Measurements from ENCODE around the gene TENT4A. TPM values are rescaled to one million over a fixed set of nuclear protein-coding genes. Genes with fewer than 3 reads are reported as not detected.

TENT4A gene
- total and polyA plus RNA-seq, 4 donors: 4.1 to 37.0 (median 23.0) TPM

GRCh38 chr5:6711409-6712141, 1.7 kb upstream of the TENT4A start:
- Histone ChIP-seq H3K9me3 (ENCODE audit: control insufficient read depth, low read length) (no peaks in the 10 kb centered on the region), H3K4me1 (ENCODE audit: control insufficient read depth in 1 of 2, insufficient read depth in 2 of 2, low read length in 2 of 2) (no peaks in the 10 kb centered on the region), H3K27ac (ENCODE audit: low read depth in 1 of 2, low read length in 2 of 2) (peak overlapping the region; percentile 51 to 81), H3K36me3 (ENCODE audit: control insufficient read depth in 1 of 2, insufficient read depth in 2 of 2, low read length in 1 of 2) (no peaks in the 10 kb centered on the region), H3K4me3 (ENCODE audit: low read length in 2 of 2) (peak overlapping the region; percentile 56 to 62), H3K27me3 (ENCODE audit: control insufficient read depth in 1 of 2, insufficient read depth in 2 of 2, low read length in 1 of 2) (no peaks in the 10 kb centered on the region)
- intact Hi-C loops (cut with DNase I): loop anchor here (2.0 to 10.0 kb wide), 4 partner anchors 79 to 1287 kb away; partner anchors contain the start of genes NSUN2 (in 2 of the 2), SRD5A1 (in 2 of the 2), ICE1 (in 1 of the 2) and MED10 (in 1 of the 2)
- 29 to 31% methylated on average over 15 of the region's 15 CpGs for WGBS, 2 donors
- ATAC-seq (ENCODE audit: low FRiP score) (no peak), DNase-seq (no peak)

- 0% methylated on average over 36 of the region's 36 CpGs for WGBS, 2 donors
- Histone ChIP-seq H3K27me3 (ENCODE audit: control insufficient read depth in 1 of 2, insufficient read depth in 2 of 2, low read length in 1 of 2) (no peaks in the 10 kb centered on the region), H3K9me3 (ENCODE audit: control insufficient read depth, low read length) (no peaks in the 10 kb centered on the region), H3K36me3 (ENCODE audit: control insufficient read depth in 1 of 2, insufficient read depth in 2 of 2, low read length in 1 of 2) (no peaks in the 10 kb centered on the region), H3K4me1 (ENCODE audit: control insufficient read depth in 1 of 2, insufficient read depth in 2 of 2, low read length in 2 of 2) (peaks cover under 1 to 3% of the 10 kb centered on the region in 2 donors), H3K4me3 (ENCODE audit: low read length in 2 of 2) (peak overlapping the region; percentile 56 to 62), H3K27ac (ENCODE audit: low read depth in 1 of 2, low read length in 2 of 2) (peak overlapping the region; percentile 51 to 81)
- ATAC-seq (ENCODE audit: low FRiP score): peak; percentile 48
- intact Hi-C loops (cut with DNase I): loop anchor here (2.0 to 10.0 kb wide), 4 partner anchors 79 to 1287 kb away; partner anchors contain the start of genes NSUN2 (in 2 of the 2), SRD5A1 (in 2 of the 2), ICE1 (in 1 of the 2) and MED10 (in 1 of the 2)
- peak; percentile 70 to 86 for DNase-seq
Measured at GRCh38 chr5:6712142-6712576, 1.1 kb upstream of the TENT4A start.

DNA sequence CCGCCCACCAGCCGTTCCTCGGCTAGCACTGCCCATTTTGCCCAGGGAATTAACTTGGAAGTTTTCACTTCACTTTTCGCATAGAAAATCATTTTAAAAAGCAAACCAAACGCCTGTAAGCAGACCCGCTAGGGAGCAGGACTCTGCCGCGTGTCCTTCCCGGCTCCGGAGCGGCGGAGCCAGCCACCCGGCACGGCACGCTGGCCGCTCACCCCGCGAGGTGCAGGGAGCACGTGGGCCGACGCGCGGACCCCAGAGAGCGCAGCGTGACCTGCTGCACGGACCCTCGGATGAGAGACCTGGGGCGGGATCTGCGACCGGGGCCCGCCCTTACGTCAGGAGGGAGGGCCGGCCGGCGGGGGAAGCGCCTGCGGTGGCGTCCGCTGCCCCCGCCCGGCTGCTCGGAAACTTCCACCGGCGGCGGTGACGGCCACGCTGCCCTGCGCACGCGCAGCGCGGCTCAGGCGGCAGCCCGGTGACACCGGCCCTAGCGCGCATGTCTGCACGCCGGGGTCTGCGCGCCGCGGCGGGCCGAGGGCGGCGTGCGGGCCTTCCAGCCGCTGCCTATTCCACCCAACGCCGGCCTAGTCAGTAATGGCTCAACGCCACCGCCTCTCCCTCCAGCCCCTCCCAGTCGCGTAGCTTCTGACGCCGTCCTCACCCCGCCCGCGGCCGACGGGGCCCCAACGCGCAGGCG, 507 bp upstream of the TENT4A start:
- WGBS, 2 donors: 0% methylated on average over 77 to 85 of the region's 85 CpGs
- peak; percentile 95 for ATAC-seq (ENCODE audit: low FRiP score)
- intact Hi-C loops (cut with DNase I): loop anchor here (1.0 to 10.0 kb wide), 5 partner anchors 21 to 1288 kb away; partner anchors contain the start of genes NSUN2 (in 2 of the 2), SRD5A1 (in 2 of the 2), ICE1 (in 1 of the 2) and MED10 (in 1 of the 2)
- Histone ChIP-seq H3K36me3 (ENCODE audit: control insufficient read depth in 1 of 2, insufficient read depth in 2 of 2, low read length in 1 of 2) (no peaks in the 10 kb centered on the region), H3K4me1 (ENCODE audit: control insufficient read depth in 1 of 2, insufficient read depth in 2 of 2, low read length in 2 of 2) (peaks cover 4 to 7% of the 10 kb centered on the region in 2 donors), H3K4me3 (ENCODE audit: low read length in 2 of 2) (peak overlapping the region; percentile 56 to 62), H3K27me3 (ENCODE audit: control insufficient read depth in 1 of 2, insufficient read depth in 2 of 2, low read length in 1 of 2) (no peaks in the 10 kb centered on the region), H3K9me3 (ENCODE audit: control insufficient read depth, low read length) (no peaks in the 10 kb centered on the region), H3K27ac (ENCODE audit: low read depth in 1 of 2, low read length in 2 of 2) (peak overlapping the region; percentile 51 to 81)
- DNase-seq: peak; percentile 98 to 99

DNA sequence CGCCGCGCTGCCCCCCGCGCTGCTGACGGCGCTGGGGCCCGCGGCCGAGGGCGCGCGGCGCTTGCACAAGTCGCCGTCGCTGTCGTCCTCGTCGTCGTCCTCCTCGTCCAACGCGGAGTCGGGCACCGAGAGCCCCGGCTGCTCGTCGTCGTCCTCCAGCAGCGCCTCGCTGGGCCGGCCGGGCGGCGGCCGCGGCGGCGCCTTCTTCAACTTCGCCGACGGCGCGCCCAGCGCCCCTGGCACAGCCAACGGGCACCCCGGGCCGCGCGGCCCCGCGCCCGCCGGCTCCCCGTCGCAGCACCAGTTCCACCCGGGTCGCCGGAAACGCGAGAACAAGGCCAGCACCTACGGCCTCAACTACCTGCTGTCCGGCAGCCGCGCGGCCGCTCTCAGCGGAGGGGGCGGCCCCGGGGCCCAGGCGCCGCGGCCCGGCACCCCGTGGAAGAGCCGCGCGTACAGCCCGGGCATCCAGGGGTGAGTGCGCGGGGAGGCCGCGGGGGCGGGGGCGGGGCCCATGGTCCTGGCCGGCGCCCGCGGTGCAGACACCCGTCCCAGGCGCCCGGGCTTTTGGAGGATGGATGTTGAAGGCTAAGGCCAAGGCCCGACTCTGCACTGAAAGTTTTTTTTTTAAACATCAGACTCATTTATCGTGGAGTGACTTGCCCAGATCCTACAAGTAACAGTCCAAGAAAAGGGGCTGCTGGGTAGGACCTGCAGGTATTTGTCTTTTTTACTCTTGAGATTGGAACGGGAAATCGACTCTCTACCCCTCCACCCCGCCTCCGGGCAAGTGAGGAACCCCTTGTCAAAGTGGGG, 1.2 kb downstream of the TENT4A start:
- no peak for ATAC-seq (ENCODE audit: low FRiP score)
- Histone ChIP-seq H3K9me3 (ENCODE audit: control insufficient read depth, low read length) (no peaks in the 10 kb centered on the region), H3K4me3 (ENCODE audit: low read length in 2 of 2) (peak overlapping the region; percentile 97 to 98), H3K36me3 (ENCODE audit: control insufficient read depth in 1 of 2, insufficient read depth in 2 of 2, low read length in 1 of 2) (no peaks in the 10 kb centered on the region), H3K27me3 (ENCODE audit: control insufficient read depth in 1 of 2, insufficient read depth in 2 of 2, low read length in 1 of 2) (no peaks in the 10 kb centered on the region), H3K27ac (ENCODE audit: low read depth in 1 of 2, low read length in 2 of 2) (peak overlapping the region; percentile 70 to 82), H3K4me1 (ENCODE audit: control insufficient read depth in 1 of 2, insufficient read depth in 2 of 2, low read length in 2 of 2) (peaks cover 7% of the 10 kb centered on the region in 2 donors)
- no peak for DNase-seq
- whole genome bisulfite sequencing, 2 donors: 0% methylated on average over 63 to 99 of the region's 99 CpGs
- intact Hi-C loops (cut with DNase I): loop anchor here in 1 of 2 donors (10.0 kb wide), 3 partner anchors 260 to 1290 kb away; partner anchors contain the start of genes ICE1 and MED10

- intact Hi-C loops (cut with DNase I): loop anchor here in 1 of 2 donors (10.0 kb wide), 3 partner anchors 260 to 1290 kb away; partner anchors contain the start of genes ICE1 and MED10
- no peak for DNase-seq
- Histone ChIP-seq H3K27me3 (ENCODE audit: control insufficient read depth in 1 of 2, insufficient read depth in 2 of 2, low read length in 1 of 2) (no peaks in the 10 kb centered on the region), H3K9me3 (ENCODE audit: control insufficient read depth, low read length) (no peaks in the 10 kb centered on the region), H3K36me3 (ENCODE audit: control insufficient read depth in 1 of 2, insufficient read depth in 2 of 2, low read length in 1 of 2) (no peaks in the 10 kb centered on the region), H3K27ac (ENCODE audit: low read depth in 1 of 2, low read length in 2 of 2) (no peak overlapping the region), H3K4me1 (ENCODE audit: control insufficient read depth in 1 of 2, insufficient read depth in 2 of 2, low read length in 2 of 2) (peaks cover 7% of the 10 kb centered on the region in 2 donors), H3K4me3 (ENCODE audit: low read length in 2 of 2) (peak overlapping the region in 1 of 2 donors; percentile 98)
- no peak for ATAC-seq (ENCODE audit: low FRiP score)
- WGBS, 2 donors: 32 to 35% methylated on average over 6 of the region's 6 CpGs
Measured at GRCh38 chr5:6715271-6715670, 2.0 kb downstream of the TENT4A start.

GRCh38 chr5:6715758-6716628, 2.8 kb downstream of the TENT4A start:
- Histone ChIP-seq H3K27me3 (ENCODE audit: control insufficient read depth in 1 of 2, insufficient read depth in 2 of 2, low read length in 1 of 2) (no peaks in the 10 kb centered on the region), H3K9me3 (ENCODE audit: control insufficient read depth, low read length) (no peaks in the 10 kb centered on the region), H3K36me3 (ENCODE audit: control insufficient read depth in 1 of 2, insufficient read depth in 2 of 2, low read length in 1 of 2) (no peaks in the 10 kb centered on the region), H3K4me1 (ENCODE audit: control insufficient read depth in 1 of 2, insufficient read depth in 2 of 2, low read length in 2 of 2) (peaks cover 7% of the 10 kb centered on the region in 2 donors), H3K4me3 (ENCODE audit: low read length in 2 of 2) (peak overlapping the region; percentile 24 to 27), H3K27ac (ENCODE audit: low read depth in 1 of 2, low read length in 2 of 2) (no peak overlapping the region)
- no peak for ATAC-seq (ENCODE audit: low FRiP score)
- DNase-seq: no peak
- WGBS, 2 donors: 28 to 33% methylated on average over 17 of the region's 17 CpGs
- intact Hi-C loops (cut with DNase I): loop anchor here in 1 of 2 donors (10.0 kb wide), 3 partner anchors 261 to 1291 kb away; partner anchors contain the start of genes ICE1 and MED10

GRCh38 chr5:6716629-6717149, 3.5 kb downstream of the TENT4A start:
- Histone ChIP-seq H3K4me3 (ENCODE audit: low read length in 2 of 2) (no peak overlapping the region), H3K27ac (ENCODE audit: low read depth in 1 of 2, low read length in 2 of 2) (no peak overlapping the region)
- 54 to 64% methylated on average over 4 of the region's 4 CpGs for WGBS, 2 donors

More at GRCh38 chr5:6716629-6717149, 3.5 kb downstream of the TENT4A start:
- Histone ChIP-seq H3K4me1 (ENCODE audit: control insufficient read depth in 1 of 2, insufficient read depth in 2 of 2, low read length in 2 of 2) (peaks cover 7% of the 10 kb centered on the region in 2 donors), H3K27me3 (ENCODE audit: control insufficient read depth in 1 of 2, insufficient read depth in 2 of 2, low read length in 1 of 2) (no peaks in the 10 kb centered on the region), H3K36me3 (ENCODE audit: control insufficient read depth in 1 of 2, insufficient read depth in 2 of 2, low read length in 1 of 2) (no peaks in the 10 kb centered on the region), H3K9me3 (ENCODE audit: control insufficient read depth, low read length) (no peaks in the 10 kb centered on the region)
- ATAC-seq (ENCODE audit: low FRiP score): no peak
- intact Hi-C loops (cut with DNase I): loop anchor here in 1 of 2 donors (10.0 kb wide), 3 partner anchors 262 to 1292 kb away; partner anchors contain the start of genes ICE1 and MED10
- no peak for DNase-seq

Measured in aorta (tissue), 5 donors.